GM23248 (cell line): ENCODE data around the gene NEUROD1. TPM values are rescaled to one million over a fixed set of nuclear protein-coding genes. Genes with fewer than 3 reads are reported as not detected.
A peak's percentile ranks its signal among the peaks of the same experiment; 100 is the strongest.

Experiments used
- DNase-seq: peaks from one replicate; pipeline ENCODE4 v3.0.0-alpha.2; 2015
- H2AFZ ChIP-seq: fragments of 200-600 bp; sonication (generic); 2 replicates; pipeline ENCODE4 v1.6.1; 2016; ENCODE audit warnings: antibody characterized with exemption
- H3F3A ChIP-seq: fragments of 200-600 bp; sonication (generic); 2 replicates; pipeline ENCODE4 v1.6.1; 2016; ENCODE audit warnings: mild to moderate bottlenecking, antibody characterized with exemption, mixed run types; ENCODE audit not compliant: insufficient read depth
- H3K27ac ChIP-seq: fragments of 200-600 bp; sonication (generic); 2 replicates; pipeline ENCODE4 v1.5.1; 2016; ENCODE audit warnings: mild to moderate bottlenecking
- H3K27me3 ChIP-seq: fragments of 200-600 bp; sonication (generic); replicated peaks from 2 replicates; pipeline ENCODE4 v1.6.1; 2016; ENCODE audit warnings: mild to moderate bottlenecking; ENCODE audit not compliant: insufficient read depth
- H3K36me3 ChIP-seq: fragments of 200-600 bp; sonication (generic); 2 replicates; pipeline ENCODE4 v1.6.1; 2016; ENCODE audit warnings: low read depth, mild to moderate bottlenecking
- H3K4me1 ChIP-seq: fragments of 200-600 bp; sonication (generic); 2 replicates; pipeline ENCODE4 v1.6.1; 2016; ENCODE audit warnings: mild to moderate bottlenecking; ENCODE audit not compliant: insufficient read depth
- H3K4me2 ChIP-seq: fragments of 200-600 bp; sonication (generic); one replicate; pipeline ENCODE4 v1.6.1; 2016; ENCODE audit warnings: mild to moderate bottlenecking; ENCODE audit not compliant: unreplicated experiment
- H3K4me3 ChIP-seq: fragments of 200-600 bp; sonication (generic); 2 replicates; pipeline ENCODE4 v1.5.1; 2016; ENCODE audit warnings: mild to moderate bottlenecking
- H3K79me2 ChIP-seq: fragments of 200-600 bp; sonication (generic); 2 replicates; pipeline ENCODE4 v1.6.1; 2016; ENCODE audit warnings: mild to moderate bottlenecking; ENCODE audit not compliant: insufficient read depth
- H3K9ac ChIP-seq: fragments of 200-600 bp; sonication (generic); 2 replicates; pipeline ENCODE4 v1.6.1; 2016; ENCODE audit warnings: mild to moderate bottlenecking
- H3K9me2 ChIP-seq: fragments of 200-600 bp; sonication (generic); 2 replicates; pipeline ENCODE4 v1.6.1; 2016; ENCODE audit warnings: mixed run types, mild to moderate bottlenecking, moderate library complexity; ENCODE audit not compliant: insufficient read depth
- H3K9me3 ChIP-seq: fragments of 200-600 bp; sonication (generic); one replicate; pipeline ENCODE4 v1.6.1; 2017; ENCODE audit warnings: low read depth
- H4K20me1 ChIP-seq: fragments of 200-600 bp; sonication (generic); 2 replicates; pipeline ENCODE4 v1.6.0; 2016; ENCODE audit not compliant: insufficient read depth
- EZH2 ChIP-seq: fragments of 200-600 bp; sonication (generic); IDR thresholded peaks from 2 replicates; pipeline ENCODE4 v1.6.1; 2018; ENCODE audit warnings: antibody characterized with exemption, mild to moderate bottlenecking; ENCODE audit not compliant: insufficient read depth, poor library complexity, severe bottlenecking
- EZH2phosphoT487 ChIP-seq: fragments of 200-600 bp; sonication (generic); IDR thresholded peaks from 2 replicates; pipeline ENCODE4 v1.6.1; 2018; ENCODE audit warnings: antibody characterized with exemption, moderate library complexity, mild to moderate bottlenecking, low read depth; ENCODE audit not compliant: insufficient read depth
- WGBS, 2 experiments: methylation state at CpG; one replicate each; pipeline ENCODE4 v1.1.6; 2015 to 2017; ENCODE audit warnings: low lambda C conversion rate in 2 of 2, low coverage in 1 of 2; ENCODE audit errors: missing lambda C conversion rate in 2 of 2; 5-methylcytosine and 5-hydroxymethylcytosine counted together
- in situ Hi-C: fragments of 300-500 bp; cut with MboI; formaldehyde crosslinking; loops from 2 replicates; pipeline ENCODE4 v1.15.0; 2020
- polyA plus RNA-seq: library from polyadenylated mRNA; unstranded; fragments of >200 nt; fragmentation: Nextera tagmentation; extraction: Ambion mirVana; gene quantifications from 2 replicates; pipeline ENCODE4 v1.2.1, GENCODE V29; 2016
- total RNA-seq: library from RNA; depleted of rRNA; stranded (reverse); fragments of >200 nt; shearing (Covaris generic); gene quantifications from 2 replicates; pipeline ENCODE4 v1.2.3, GENCODE V29; 2014

NEUROD1 gene
- total and polyA plus RNA-seq, 2 experiments from 2014 or later = not detected

GRCh38 chr2:181658444-181658843 lies 21.9 kb downstream of the NEUROD1 start:
- Histone ChIP-seq H3K4me2 (no peak overlapping the region), H3K36me3 (no peaks in the 10 kb centered on the region), H3K4me3 (no peak overlapping the region), H3K9me2 (no peaks in the 10 kb centered on the region), H3F3A (no peaks in the 10 kb centered on the region), H3K9me3 (no peaks in the 10 kb centered on the region), H3K27me3 (peaks cover 46% of the 10 kb centered on the region; the same call in 1 of the 2 replicates), H2AFZ (no peak overlapping the region), H3K9ac (no peak overlapping the region), H4K20me1 (no peaks in the 10 kb centered on the region), H3K79me2 (no peaks in the 10 kb centered on the region), H3K4me1 (no peaks in the 10 kb centered on the region), H3K27ac (no peak overlapping the region)
- DNase-seq = no peak
- TF ChIP-seq EZH2 (no peak), EZH2phosphoT487 (no peak)
- in situ Hi-C loops = no loop called here
- 51 to 57% methylated on average over 4 of the region's 4 CpGs for WGBS, 2 experiments

- Histone ChIP-seq H3K79me2 (no peaks in the 10 kb centered on the region), H3K4me1 (no peaks in the 10 kb centered on the region), H3K36me3 (no peaks in the 10 kb centered on the region), H3K9ac (no peak overlapping the region), H3K9me2 (no peaks in the 10 kb centered on the region), H3F3A (no peaks in the 10 kb centered on the region), H3K9me3 (no peaks in the 10 kb centered on the region), H3K4me2 (peak overlapping the region; percentile 68), H3K4me3 (peak overlapping the region; percentile 69), H3K27ac (no peak overlapping the region), H3K27me3 (peaks cover 48% of the 10 kb centered on the region; the same call in 1 of the 2 replicates), H4K20me1 (no peaks in the 10 kb centered on the region), H2AFZ (peak overlapping the region; percentile 83)
- DNase-seq = no peak
- TF ChIP-seq EZH2 = no peak
- TF ChIP-seq EZH2phosphoT487 = no peak
- in situ Hi-C loops = no loop called here
- 90 to 97% methylated on average over 4 of the region's 4 CpGs for WGBS, 2 experiments
Measured at GRCh38 chr2:181657379-181657778, 22.9 kb downstream of the NEUROD1 start.

GRCh38 chr2:181656450-181657291 lies 23.6 kb downstream of the NEUROD1 start, which contains the start of gene CERKL:
Gene CERKL, minus strand, starts transcription at chr2:181657105. Its CDS starts 99 bp downstream, at chr2:181657006.
- in situ Hi-C loops = no loop called here
- Histone ChIP-seq H3K79me2 (no peaks in the 10 kb centered on the region), H3K9me3 (no peaks in the 10 kb centered on the region), H3K4me1 (no peaks in the 10 kb centered on the region), H3K4me3 (peak within 1 kb of the TSS; percentile 69), H3K27ac (no peak within 1 kb of the TSS), H3F3A (no peaks in the 10 kb centered on the region), H3K27me3 (peaks cover 43% of the 10 kb centered on the region; the same call in 1 of the 2 replicates), H2AFZ (peak within 1 kb of the TSS; percentile 83), H3K9ac (no peak within 1 kb of the TSS), H3K36me3 (no peaks in the 10 kb centered on the region), H3K9me2 (no peaks in the 10 kb centered on the region), H3K4me2 (peak within 1 kb of the TSS; percentile 68), H4K20me1 (no peaks in the 10 kb centered on the region)
- no peak for TF ChIP-seq EZH2phosphoT487
- TF ChIP-seq EZH2 = no peak
- 10% methylated on average over 57 to 70 of the region's 70 CpGs for WGBS, 2 experiments
- DNase-seq = peak; percentile 36

GRCh38 chr2:181655519-181655918 lies 24.8 kb downstream of the NEUROD1 start:
- DNase-seq = no peak
- Histone ChIP-seq H3K27ac (no peak overlapping the region), H4K20me1 (no peaks in the 10 kb centered on the region), H3K4me3 (no peak overlapping the region), H3K4me2 (no peak overlapping the region), H3K4me1 (no peaks in the 10 kb centered on the region), H3K9ac (no peak overlapping the region), H3K79me2 (no peaks in the 10 kb centered on the region), H3K27me3 (peaks cover 45% of the 10 kb centered on the region), H3K9me3 (no peaks in the 10 kb centered on the region), H2AFZ (no peak overlapping the region), H3K36me3 (no peaks in the 10 kb centered on the region), H3F3A (no peaks in the 10 kb centered on the region), H3K9me2 (no peaks in the 10 kb centered on the region)
- in situ Hi-C loops = no loop called here
- WGBS, 2 experiments = 75 to 76% methylated on average over 7 of the region's 7 CpGs
- TF ChIP-seq EZH2 (no peak), EZH2phosphoT487 (no peak)
